Activated CD4-positive, alpha-beta T cell treated with anti-CD3 and anti-CD28 coated beads, Interleukin-2, amount 50 U/mL, for 24 hours (primary cell): Measurements from ENCODE around the gene FBXO36.
"Not testable (repeated sequence)": the region's sequence is repeated elsewhere in the genome, so short reads cannot be mapped to it uniquely, and the experiment has no call there.

Experiments used
- DNase-seq, 2 donors: peaks; one replicate each; pipeline ENCODE4 v3.0.0-alpha.2; 2020; ENCODE audit warnings: low read depth in 1 of 2, low spot score in 1 of 2

FBXO36 gene

GRCh38 chr2:229910832-229911412 is 11.4 kb upstream of the FBXO36 start:
- DNase-seq: peak in 1 of 2 donors; percentile 12

GRCh38 chr2:229914171-229914570 is 8.1 kb upstream of the FBXO36 start:
- no peak for DNase-seq

- no peak for DNase-seq
Observed at GRCh38 chr2:229917793-229918192, 4.5 kb upstream of the FBXO36 start.

- DNase-seq: no peak
Observed at GRCh38 chr2:229920011-229920641, 2.2 kb upstream of the FBXO36 start.

GRCh38 chr2:229921101-229921891 is 1.0 kb upstream of the FBXO36 start:
- DNase-seq: peak in 1 of 2 donors; percentile 37

GRCh38 chr2:229921892-229922448 is 333 bp upstream of the FBXO36 start, which contains the start of gene TRIP12:
Gene TRIP12, minus strand, starts transcription at chr2:229922009. Its CDS starts 41,930 bp downstream, at chr2:229880079.
- peak; percentile 80 to 90 for DNase-seq

GRCh38 chr2:229924541-229924940 is 2.2 kb downstream of the FBXO36 start:
- DNase-seq: not testable (repeated sequence)

GRCh38 chr2:229925201-229925600 is 2.9 kb downstream of the FBXO36 start:
- DNase-seq: no peak

GRCh38 chr2:229927817-229928321 is 5.6 kb downstream of the FBXO36 start:
- DNase-seq: no peak

GRCh38 chr2:229930656-229931055 is 8.4 kb downstream of the FBXO36 start:
- DNase-seq: no peak

GRCh38 chr2:229931241-229931640 is 8.9 kb downstream of the FBXO36 start:
- DNase-seq: no peak

- no peak for DNase-seq
Observed at GRCh38 chr2:229937537-229937936, 15.2 kb downstream of the FBXO36 start.

- no peak for DNase-seq
Observed at GRCh38 chr2:229942671-229943070, 20.4 kb downstream of the FBXO36 start.

GRCh38 chr2:229943171-229943570 is 20.9 kb downstream of the FBXO36 start:
- no peak for DNase-seq

GRCh38 chr2:229943770-229944449 is 21.6 kb downstream of the FBXO36 start:
- DNase-seq: no peak

- DNase-seq: no peak
Observed at GRCh38 chr2:229945975-229946374, 23.7 kb downstream of the FBXO36 start.

- DNase-seq: no peak
Observed at GRCh38 chr2:229947544-229947943, 25.2 kb downstream of the FBXO36 start.

- DNase-seq: no peak
Observed at GRCh38 chr2:229952256-229952835, 30.0 kb downstream of the FBXO36 start.

- no peak for DNase-seq
Observed at GRCh38 chr2:229955663-229956062, 33.4 kb downstream of the FBXO36 start.

GRCh38 chr2:229956491-229956890 is 34.2 kb downstream of the FBXO36 start:
- DNase-seq: no peak

- DNase-seq: not testable (repeated sequence)
Observed at GRCh38 chr2:229963596-229963995, 41.3 kb downstream of the FBXO36 start.
